Germinal center (tissue), 1 donor: ENCODE data around the gene RDH8.

Source experiments
- DNase-seq: peaks from one replicate; pipeline ENCODE4 v3.0.0; 2012; ENCODE audit warnings: mixed read lengths, low spot score

The RDH8 gene

DNA sequence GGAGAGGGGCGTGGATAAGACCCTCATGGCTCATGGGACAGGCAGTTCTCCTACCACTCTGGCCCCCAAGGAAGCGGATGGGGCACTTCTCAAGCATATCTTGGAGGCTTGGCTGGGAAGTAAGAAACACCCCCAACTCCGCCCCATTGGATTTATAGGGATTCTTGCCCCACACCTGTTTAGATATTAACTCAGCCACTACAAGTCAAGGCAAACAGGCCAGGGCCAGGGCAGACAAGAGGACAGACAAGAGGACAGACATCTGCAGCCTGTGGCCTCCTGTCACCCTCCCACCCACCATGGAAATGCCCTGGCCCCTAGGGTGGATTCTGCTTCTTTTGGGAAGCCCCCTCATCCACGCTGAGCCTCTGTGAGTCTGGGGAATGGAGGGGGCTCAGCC is 24.1 kb downstream of the RDH8 start:
- DNase-seq, result no peak

DNA sequence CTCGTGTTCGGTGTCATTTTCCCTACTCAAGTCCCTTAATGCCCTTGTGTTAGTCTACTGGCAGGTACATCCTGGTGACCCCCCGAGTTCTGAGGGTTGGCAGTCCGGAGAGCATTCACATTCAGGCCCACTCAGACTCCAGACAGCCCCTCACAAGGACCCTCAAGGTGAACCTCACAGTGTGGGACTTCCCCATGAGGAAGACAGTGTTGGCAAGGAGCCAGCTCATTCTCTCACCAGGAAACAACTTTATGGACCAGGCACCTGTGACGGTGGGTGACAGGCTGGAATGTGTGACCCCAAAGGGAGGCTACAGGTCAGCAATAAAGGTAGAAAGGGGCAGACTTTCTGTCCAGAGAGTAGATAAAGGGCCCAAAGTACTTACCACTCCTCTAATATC is 24.5 kb downstream of the RDH8 start:
- DNase-seq, result no peak

DNA sequence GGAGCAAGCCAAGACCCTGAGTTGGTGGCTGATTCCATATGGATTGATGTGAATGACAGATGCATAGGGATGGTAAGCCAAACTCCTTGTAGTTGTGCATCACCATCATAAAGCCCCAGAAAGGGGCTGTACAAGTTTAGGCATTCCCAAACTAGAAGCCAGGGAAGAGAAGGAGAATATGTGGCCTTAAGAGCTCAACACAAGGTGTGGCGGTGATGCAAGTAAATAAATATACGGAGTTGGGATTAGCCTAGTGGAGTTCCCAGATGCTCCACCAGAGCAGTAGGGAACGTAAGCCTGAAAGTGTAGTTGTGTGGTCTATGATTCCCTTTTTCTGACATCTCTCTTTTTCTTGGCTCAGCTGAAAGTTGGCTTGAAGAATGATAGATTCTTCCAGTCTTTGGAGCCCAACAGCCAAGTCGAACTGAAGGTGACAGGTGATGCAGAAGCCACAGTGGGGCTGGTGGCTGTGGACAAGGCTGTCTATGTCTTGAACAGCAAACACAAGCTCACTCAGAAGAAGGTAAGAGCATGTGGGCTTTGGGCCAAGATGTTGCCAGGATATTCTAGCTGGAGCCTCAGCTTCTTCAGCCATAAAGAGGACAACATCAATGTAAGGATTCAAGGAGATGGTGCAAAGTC is 30.1 kb downstream of the RDH8 start:
- DNase-seq, result no peak

DNA sequence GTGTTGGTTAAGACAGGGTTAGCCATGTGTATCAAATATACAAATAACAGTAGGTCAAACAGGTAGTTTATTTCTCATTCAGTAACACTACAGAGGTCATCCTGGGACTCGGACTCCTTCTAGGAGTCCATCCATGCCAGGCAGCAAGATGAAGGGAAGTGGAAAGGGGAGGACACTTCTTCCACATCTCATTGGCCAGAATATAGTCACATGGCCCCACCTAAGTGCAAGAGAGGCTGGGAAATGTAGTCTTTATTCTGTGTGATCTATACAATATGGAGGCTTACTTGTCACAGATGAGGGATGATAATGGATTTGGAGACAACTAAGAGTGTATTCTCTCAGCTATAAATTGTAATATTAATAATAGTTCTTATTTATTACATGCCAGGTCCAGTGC is 31.1 kb downstream of the RDH8 start:
- DNase-seq, result peak; percentile 36

DNA sequence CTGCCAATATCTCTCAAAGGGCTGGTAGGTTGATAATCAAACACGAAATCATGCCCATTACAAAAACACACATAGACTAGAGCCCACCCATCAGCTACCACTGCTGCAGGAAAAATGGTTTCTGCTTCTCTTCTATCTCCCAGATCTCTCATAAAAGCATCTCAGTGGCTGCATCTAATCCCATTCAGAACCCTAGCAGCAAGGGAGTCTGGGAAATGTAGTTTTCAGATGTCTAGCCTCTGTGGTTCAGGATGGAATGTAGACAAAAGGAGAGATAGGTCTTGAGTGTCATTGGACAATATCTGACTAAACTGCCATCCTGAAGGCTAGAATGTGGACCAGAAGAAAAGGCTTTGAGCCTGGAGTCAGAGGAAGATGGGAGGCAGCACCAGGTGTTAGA is 32.1 kb downstream of the RDH8 start:
- peak; percentile 22 for DNase-seq

DNA sequence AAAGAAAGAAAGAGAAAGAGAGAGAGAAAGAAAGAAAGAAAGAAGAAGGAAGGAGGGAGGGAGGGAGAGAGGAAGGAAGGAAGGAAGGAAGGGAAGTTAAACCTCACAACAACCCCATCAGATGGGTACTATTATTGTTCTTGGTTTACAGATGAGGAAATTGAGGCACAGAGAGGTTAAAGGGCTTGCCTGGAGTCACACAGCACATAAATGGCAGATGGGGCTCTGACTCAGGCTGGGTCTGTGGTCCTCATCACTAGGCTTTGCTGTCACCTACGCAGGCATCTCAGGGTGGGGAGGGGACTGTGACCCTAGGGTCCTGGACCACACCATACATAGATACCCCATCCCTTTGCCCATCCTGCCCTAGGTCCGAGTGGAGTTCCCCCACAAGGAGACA is 36.3 kb downstream of the RDH8 start:
- DNase-seq, result no peak

DNA sequence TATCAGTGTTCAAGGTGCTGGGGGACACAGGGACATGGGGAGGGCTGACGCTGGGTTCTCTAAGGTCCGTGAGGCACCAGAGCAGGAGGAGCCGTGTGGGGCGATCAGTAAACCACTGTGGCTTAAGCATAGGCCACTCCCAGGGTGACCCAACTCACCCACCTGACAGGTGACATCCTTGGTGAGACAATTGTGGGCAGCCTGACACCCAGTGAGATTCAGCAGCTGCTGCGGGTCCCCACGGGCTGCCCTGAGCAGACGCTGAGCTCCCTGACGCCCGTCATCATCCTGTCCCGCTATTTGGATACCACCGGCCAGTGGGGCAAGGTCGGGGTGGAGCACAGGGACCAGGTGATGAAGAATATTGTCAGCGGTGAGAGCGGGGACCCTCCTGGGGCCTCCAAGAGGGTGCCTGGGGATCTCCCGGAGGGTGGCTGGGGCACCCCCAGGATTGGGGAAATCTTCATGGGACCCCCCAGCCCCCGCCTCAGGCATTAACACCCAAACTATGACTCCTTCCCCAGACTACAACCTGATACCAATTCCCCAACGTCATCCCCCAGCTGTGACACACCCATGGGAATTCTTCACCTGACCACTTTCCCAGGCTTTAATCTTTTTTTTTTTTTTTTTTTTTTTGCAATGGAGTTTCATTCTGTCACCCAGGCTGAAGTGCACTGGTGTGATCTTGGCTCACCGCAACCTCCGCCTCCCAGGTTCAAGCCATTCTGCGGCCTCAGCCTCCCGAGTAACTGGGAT is 39.5 kb downstream of the RDH8 start:
- no peak for DNase-seq

DNA sequence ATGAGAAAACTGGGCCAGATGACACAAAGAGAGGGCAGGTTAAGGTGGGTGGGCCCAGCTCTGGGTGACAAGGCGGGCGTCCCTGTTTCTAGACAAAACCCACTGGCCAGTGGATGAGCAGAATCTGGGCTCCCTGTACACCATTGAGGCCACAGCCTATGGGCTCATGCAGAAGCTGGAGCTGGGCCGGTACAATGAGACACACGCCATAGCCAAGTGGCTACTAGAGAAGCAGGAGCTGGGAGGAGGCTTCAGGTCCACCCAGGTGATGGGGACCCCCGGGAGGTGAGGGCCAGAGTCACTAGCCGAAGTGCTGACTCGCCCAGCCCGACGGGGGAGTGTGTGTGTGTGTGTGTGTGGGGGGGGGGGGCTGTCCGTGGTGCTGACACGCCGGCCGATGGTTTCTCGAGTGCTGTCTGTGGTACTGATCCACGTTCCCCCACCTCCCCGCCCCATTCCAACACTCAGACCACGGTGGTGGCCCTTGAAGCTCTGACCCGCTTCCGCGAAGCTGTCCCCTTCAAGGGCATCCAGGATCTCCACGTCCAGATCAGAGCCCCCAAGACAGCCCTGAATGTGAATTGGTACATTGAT is 48.5 kb downstream of the RDH8 start:
- DNase-seq, result no peak

DNA sequence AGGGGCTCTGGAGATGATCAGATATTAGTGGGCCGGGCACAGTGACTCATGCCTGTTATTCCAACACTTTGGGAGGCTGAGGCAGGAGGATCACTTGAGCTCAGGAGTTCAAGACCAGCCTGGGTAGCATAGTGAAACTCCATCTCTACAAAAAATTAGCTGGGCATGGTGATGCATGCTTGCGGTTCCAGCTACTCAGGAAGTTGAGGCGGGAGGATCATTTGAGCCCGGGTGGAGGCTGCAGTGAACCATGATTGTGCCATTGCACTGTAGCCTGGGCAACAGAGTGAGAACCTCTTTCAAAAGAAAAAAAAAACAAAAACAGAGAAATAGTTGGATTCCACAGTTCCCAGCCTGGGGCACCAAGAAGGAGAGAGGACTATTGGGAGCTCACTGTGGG is 54.9 kb downstream of the RDH8 start:
- no peak for DNase-seq

DNA sequence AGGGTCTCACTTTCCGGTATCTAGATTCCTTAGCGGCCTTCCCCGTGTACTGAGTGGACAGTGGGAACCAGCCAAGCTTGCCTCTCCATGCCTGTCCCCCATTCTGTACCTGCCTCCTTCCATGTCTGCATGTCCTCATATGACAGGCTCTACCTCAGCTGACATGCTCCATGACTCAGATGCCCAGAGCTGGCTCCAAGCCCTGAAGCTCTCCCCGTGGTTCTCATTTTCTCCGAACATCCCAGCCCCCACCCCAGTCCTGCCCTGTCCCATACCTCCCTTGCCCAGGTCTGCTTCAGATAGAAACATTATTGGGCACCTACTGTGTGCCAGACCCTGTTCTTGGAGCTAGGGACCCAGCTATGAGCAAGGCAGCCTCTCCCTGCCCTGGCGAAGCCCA is 55.8 kb downstream of the RDH8 start:
- no peak for DNase-seq

DNA sequence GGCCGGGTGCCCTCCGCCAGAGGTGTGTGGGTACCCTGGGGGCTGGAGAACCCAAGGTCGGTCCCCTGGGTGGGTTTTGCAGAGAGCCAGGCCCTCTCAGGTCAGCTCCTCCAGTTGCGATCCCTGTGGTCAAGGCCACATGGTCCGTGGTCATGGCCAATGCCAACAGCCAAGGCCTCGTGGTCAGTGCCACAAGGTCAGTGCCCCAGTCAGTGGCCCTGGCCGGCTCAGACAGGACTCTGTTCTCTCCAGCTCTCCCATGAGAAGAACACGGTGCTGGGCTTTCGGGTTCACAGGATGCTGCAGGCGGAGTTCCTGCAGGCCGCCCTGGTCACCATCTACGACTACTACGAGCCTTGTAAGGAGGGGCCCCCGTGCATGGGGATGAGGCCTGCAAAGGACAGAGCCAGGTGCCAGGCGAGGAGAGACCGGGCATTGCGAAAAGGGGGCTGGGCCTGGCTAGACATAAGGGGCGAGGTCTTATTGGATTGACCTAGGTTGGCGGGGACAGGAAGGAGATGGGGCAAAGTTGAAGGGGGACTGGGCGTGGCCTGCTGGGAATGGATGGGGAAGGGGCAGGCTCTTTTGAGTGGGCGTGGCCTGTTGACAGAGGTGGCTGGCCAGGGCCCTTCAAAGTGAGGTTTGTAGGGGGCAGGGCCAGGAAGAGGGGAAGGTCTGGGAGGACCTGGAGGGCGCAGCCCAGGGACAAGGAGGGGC is 57.6 kb downstream of the RDH8 start:
- DNase-seq, result no peak
